Suprapubic skin (tissue), 4 donors: Measurements from ENCODE around the gene GUCY1A2. TPM values are rescaled to one million over a fixed set of nuclear protein-coding genes. Genes with fewer than 3 reads are reported as not detected.
"Not testable (repeated sequence)": the region's sequence is repeated elsewhere in the genome, so short reads cannot be mapped to it uniquely, and the experiment has no call there.

ENCODE experiments used
- DNase-seq, 2 donors: peaks; one replicate each; pipeline ENCODE4 v3.0.0-alpha.2; 2019; ENCODE audit warnings: low spot score in 2 of 2
- H3K27ac ChIP-seq: fragments of 200-600 bp; sonication (generic); one replicate; pipeline ENCODE4 v1.5.1; 2019
- H3K27me3 ChIP-seq: fragments of 200-600 bp; sonication (generic); one replicate; pipeline ENCODE4 v1.5.1; 2019
- H3K36me3 ChIP-seq: fragments of 200-600 bp; sonication (generic); one replicate; pipeline ENCODE4 v1.5.1; 2019
- H3K4me1 ChIP-seq: fragments of 200-600 bp; sonication (generic); one replicate; pipeline ENCODE4 v1.5.1; 2019
- H3K4me3 ChIP-seq: fragments of 200-600 bp; sonication (generic); one replicate; pipeline ENCODE4 v1.5.1; 2019; ENCODE audit warnings: mild to moderate bottlenecking
- H3K9me3 ChIP-seq: fragments of 200-600 bp; sonication (generic); one replicate; pipeline ENCODE4 v1.5.1; 2019
- CTCF ChIP-seq, 2 donors: fragments of 200-600 bp in 1 of 2; fragments of 450-650 bp in 1 of 2; sonication (generic) in 1 of 2; IDR thresholded peaks; one replicate each; pipeline ENCODE4 v1.5.1; 2016 to 2019; ENCODE audit warnings: antibody characterized with exemption in 2 of 2, mild to moderate bottlenecking in 1 of 2, moderate library complexity in 1 of 2
- EP300 ChIP-seq: sonication (generic); formaldehyde crosslinking; IDR thresholded peaks from one replicate; pipeline ENCODE4 v1.6.1; 2017; ENCODE audit warnings: antibody characterized with exemption
- POLR2A ChIP-seq, 2 donors: fragments of 450-650 bp; IDR thresholded peaks; one replicate each; pipeline ENCODE4 v1.6.1; 2017; ENCODE audit warnings: antibody characterized with exemption in 2 of 2, mild to moderate bottlenecking in 2 of 2, moderate library complexity in 2 of 2
- POLR2AphosphoS5 ChIP-seq, 3 donors: sonication (generic); formaldehyde crosslinking; IDR thresholded peaks; one replicate each; pipeline ENCODE4 v1.6.1; 2017; ENCODE audit warnings: antibody characterized with exemption in 3 of 3
- WGBS: methylation state at CpG from one replicate; pipeline ENCODE4 v1.1.5; 2018; 5-methylcytosine and 5-hydroxymethylcytosine counted together
- total RNA-seq, 4 donors: library from RNA; depleted of rRNA; stranded (reverse); fragments of >200 nt; gene quantifications; one replicate each; pipeline ENCODE4 v1.1.0, GENCODE V29; 2016

The GUCY1A2 gene
- total RNA-seq, 4 donors from 2014 or later: 0.49 to 2.7 (median 1.2) TPM

GRCh38 chr11:106827687-106828086, 190.6 kb downstream of the GUCY1A2 start:
- H3K4me1 ChIP-seq: no peaks in the 10 kb centered on the region
- TF ChIP-seq POLR2A (IDR thresholded peaks at IDR 0.05) (no peak), POLR2AphosphoS5 (IDR thresholded peaks at IDR 0.05) (no peak), CTCF (IDR thresholded peaks at IDR 0.05) (no peak), EP300 (no peak)
- WGBS: 97% methylated on average over 21 of the region's 21 CpGs
- no peak overlapping the region for H3K27ac ChIP-seq
- H3K9me3 ChIP-seq: no peaks in the 10 kb centered on the region
- peak in 1 of 2 donors; percentile 63 for DNase-seq
- no peaks in the 10 kb centered on the region for H3K27me3 ChIP-seq
- H3K36me3 ChIP-seq: no peaks in the 10 kb centered on the region
- no peak overlapping the region for H3K4me3 ChIP-seq

- DNase-seq, H3K27ac ChIP-seq, H3K27me3 ChIP-seq, H3K36me3 ChIP-seq, H3K9me3 ChIP-seq, H3K4me3 ChIP-seq, H3K4me1 ChIP-seq: not testable (repeated sequence)
- WGBS: 91% methylated on average over 3 of the region's 3 CpGs
Observed at GRCh38 chr11:106826558-106826957, 191.7 kb downstream of the GUCY1A2 start.

GRCh38 chr11:106821826-106822225, 196.4 kb downstream of the GUCY1A2 start:
- no peak overlapping the region for H3K27ac ChIP-seq
- no peaks in the 10 kb centered on the region for H3K36me3 ChIP-seq
- WGBS: 57% methylated on average over 2 of the region's 2 CpGs
- H3K9me3 ChIP-seq: no peaks in the 10 kb centered on the region
- DNase-seq: no peak
- H3K4me1 ChIP-seq: no peaks in the 10 kb centered on the region
- H3K27me3 ChIP-seq: no peaks in the 10 kb centered on the region
- H3K4me3 ChIP-seq: no peak overlapping the region
- TF ChIP-seq CTCF (IDR thresholded peaks at IDR 0.05): no peak
- no peak for TF ChIP-seq EP300
- no peak for TF ChIP-seq POLR2AphosphoS5 (IDR thresholded peaks at IDR 0.05)
- TF ChIP-seq POLR2A (IDR thresholded peaks at IDR 0.05): no peak

- no peak overlapping the region for H3K4me3 ChIP-seq
- no peaks in the 10 kb centered on the region for H3K27me3 ChIP-seq
- no peaks in the 10 kb centered on the region for H3K36me3 ChIP-seq
- 32% methylated on average over 1 of the region's 1 CpG for WGBS
- no peak for DNase-seq
- no peak overlapping the region for H3K27ac ChIP-seq
- H3K4me1 ChIP-seq: no peaks in the 10 kb centered on the region
- no peak for TF ChIP-seq EP300
- no peak for TF ChIP-seq POLR2A (IDR thresholded peaks at IDR 0.05)
- TF ChIP-seq POLR2AphosphoS5 (IDR thresholded peaks at IDR 0.05): no peak
- no peak for TF ChIP-seq CTCF (IDR thresholded peaks at IDR 0.05)
- H3K9me3 ChIP-seq: no peaks in the 10 kb centered on the region
Observed at GRCh38 chr11:106821291-106821690, 197.0 kb downstream of the GUCY1A2 start.

- Histone ChIP-seq H3K36me3 (no peaks in the 10 kb centered on the region), H3K27ac (no peak overlapping the region), H3K4me3 (no peak overlapping the region), H3K27me3 (no peaks in the 10 kb centered on the region), H3K9me3 (no peaks in the 10 kb centered on the region), H3K4me1 (no peaks in the 10 kb centered on the region)
- DNase-seq: no peak
- TF ChIP-seq CTCF (IDR thresholded peaks at IDR 0.05) (no peak), POLR2A (IDR thresholded peaks at IDR 0.05) (no peak), EP300 (no peak), POLR2AphosphoS5 (IDR thresholded peaks at IDR 0.05) (no peak)
- WGBS: 77% methylated on average over 5 of the region's 5 CpGs
Observed at GRCh38 chr11:106818443-106818842, 199.8 kb downstream of the GUCY1A2 start.

- TF ChIP-seq EP300: no peak
- TF ChIP-seq POLR2A (IDR thresholded peaks at IDR 0.05): no peak
- Histone ChIP-seq H3K27ac (no peak overlapping the region), H3K9me3 (no peaks in the 10 kb centered on the region), H3K36me3 (no peaks in the 10 kb centered on the region), H3K4me1 (no peaks in the 10 kb centered on the region), H3K4me3 (no peak overlapping the region), H3K27me3 (no peaks in the 10 kb centered on the region)
- DNase-seq: no peak
Observed at GRCh38 chr11:106815209-106815608, 203.1 kb downstream of the GUCY1A2 start.
